Measurements from ENCODE around the gene SLC38A4. TPM values are rescaled to one million over a fixed set of nuclear protein-coding genes. Genes with fewer than 3 reads are reported as not detected.

The SLC38A4 gene
- total and polyA plus RNA-seq, 9 of the 15 experiments (the other 6 are each of a cell fraction or from before 2014, with no cell fraction given), result 0.16 TPM; not detected in 8

DNA sequence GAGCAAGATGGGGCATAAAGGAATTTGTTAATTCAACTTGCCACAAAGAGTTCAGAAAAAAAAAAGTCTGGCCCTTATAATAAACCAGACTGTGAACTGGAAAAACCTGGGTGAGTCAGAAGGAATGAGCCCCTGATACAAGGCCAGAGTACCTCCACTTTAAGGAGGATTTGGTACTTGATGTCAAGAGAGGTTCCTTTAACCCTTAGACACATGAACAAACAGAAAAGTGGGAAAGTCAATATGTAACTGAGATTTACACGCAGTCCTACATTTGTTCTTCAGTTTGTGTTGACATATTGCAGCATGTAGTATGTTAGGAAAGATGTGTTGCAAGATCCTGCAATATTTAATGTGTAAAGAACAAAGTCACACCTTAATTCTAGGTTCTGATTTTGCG lies 14.2 kb upstream of the SLC38A4 start (continued):
- TF ChIP-seq ZNF280A (IDR thresholded peaks at IDR 0.05; ENCODE audit: low read depth, partially characterized antibody) (no peak), SMARCE1 (IDR thresholded peaks at IDR 0.05) (no peak), ATF1 (CRISPR knock-in tag; IDR thresholded peaks at IDR 0.05) (no peak), ATF1 (tag; IDR thresholded peaks at IDR 0.05) (no peak), ZNF764 (CRISPR knock-in tag; IDR thresholded peaks at IDR 0.05; ENCODE audit: low read depth) (no peak), ZNF655 (CRISPR knock-in tag; IDR thresholded peaks at IDR 0.05) (no peak), ZNF561 (CRISPR knock-in tag; conservative IDR thresholded peaks at IDR 0.05) (no peak), RNF219 (CRISPR knock-in tag; IDR thresholded peaks at IDR 0.05) (no peak), MIER1 (IDR thresholded peaks at IDR 0.05; ENCODE audit: low read depth) (no peak), GTF2B (IDR thresholded peaks at IDR 0.05; ENCODE audit: extremely low read depth, insufficient read length) (no peak)
- TF ChIP-seq, protein P1, sequence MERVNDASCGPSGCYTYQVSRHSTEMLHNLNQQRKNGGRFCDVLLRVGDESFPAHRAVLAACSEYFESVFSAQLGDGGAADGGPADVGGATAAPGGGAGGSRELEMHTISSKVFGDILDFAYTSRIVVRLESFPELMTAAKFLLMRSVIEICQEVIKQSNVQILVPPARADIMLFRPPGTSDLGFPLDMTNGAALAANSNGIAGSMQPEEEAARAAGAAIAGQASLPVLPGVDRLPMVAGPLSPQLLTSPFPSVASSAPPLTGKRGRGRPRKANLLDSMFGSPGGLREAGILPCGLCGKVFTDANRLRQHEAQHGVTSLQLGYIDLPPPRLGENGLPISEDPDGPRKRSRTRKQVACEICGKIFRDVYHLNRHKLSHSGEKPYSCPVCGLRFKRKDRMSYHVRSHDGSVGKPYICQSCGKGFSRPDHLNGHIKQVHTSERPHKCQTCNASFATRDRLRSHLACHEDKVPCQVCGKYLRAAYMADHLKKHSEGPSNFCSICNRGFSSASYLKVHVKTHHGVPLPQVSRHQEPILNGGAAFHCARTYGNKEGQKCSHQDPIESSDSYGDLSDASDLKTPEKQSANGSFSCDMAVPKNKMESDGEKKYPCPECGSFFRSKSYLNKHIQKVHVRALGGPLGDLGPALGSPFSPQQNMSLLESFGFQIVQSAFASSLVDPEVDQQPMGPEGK (CRISPR knock-in tag; IDR thresholded peaks at IDR 0.05; ENCODE audit: borderline replicate concordance), result no peak
